Mesenteric fat pad (tissue), 1 donor: ENCODE results near the gene OPCML. TPM values are rescaled to one million over a fixed set of nuclear protein-coding genes. Genes with fewer than 3 reads are reported as not detected.

Experiments
- DNase-seq: peaks from one replicate; pipeline ENCODE4 v3.0.0-alpha.2; 2020; ENCODE audit warnings: low spot score
- total RNA-seq: library from RNA; stranded (reverse); fragmentation: NEBNext Ultra II Directional; extraction: Animal tissue kit (Norgen Biotek cat#: 25700); gene quantifications from one replicate; pipeline ENCODE4 v1.2.1, GENCODE V29; 2021
- donor health status: DM: yes; HTN: yes; CAD: no.

Gene OPCML
- total RNA-seq, 1 donor from 2014 or later: 0.39 TPM

- no peak for DNase-seq
Observed at GRCh38 chr11:132821014-132821413, 711.3 kb downstream of the OPCML start.

GRCh38 chr11:132818951-132819350, 713.4 kb downstream of the OPCML start:
- no peak for DNase-seq

- no peak for DNase-seq
Observed at GRCh38 chr11:132817387-132817786, 714.9 kb downstream of the OPCML start.

- DNase-seq: no peak
Observed at GRCh38 chr11:132814410-132814809, 717.9 kb downstream of the OPCML start.

GRCh38 chr11:132811649-132812048, 720.7 kb downstream of the OPCML start:
- DNase-seq: no peak

GRCh38 chr11:132809070-132809469, 723.2 kb downstream of the OPCML start:
- no peak for DNase-seq

- no peak for DNase-seq
Observed at GRCh38 chr11:132804258-132804657, 728.0 kb downstream of the OPCML start.

- DNase-seq: no peak
Observed at GRCh38 chr11:132803436-132803835, 728.9 kb downstream of the OPCML start.

GRCh38 chr11:132802947-132803346, 729.4 kb downstream of the OPCML start:
- DNase-seq: no peak

- DNase-seq: no peak
Observed at GRCh38 chr11:132793831-132794230, 738.5 kb downstream of the OPCML start.

GRCh38 chr11:132792341-132793140, 739.8 kb downstream of the OPCML start:
- no peak for DNase-seq

GRCh38 chr11:132790971-132791370, 741.3 kb downstream of the OPCML start:
- DNase-seq: no peak

- no peak for DNase-seq
Observed at GRCh38 chr11:132790466-132790865, 741.8 kb downstream of the OPCML start.

- DNase-seq: no peak
Observed at GRCh38 chr11:132788816-132789325, 743.4 kb downstream of the OPCML start.

- no peak for DNase-seq
Observed at GRCh38 chr11:132785878-132786277, 746.4 kb downstream of the OPCML start.

- DNase-seq: no peak
Observed at GRCh38 chr11:132784441-132784840, 747.9 kb downstream of the OPCML start.

- no peak for DNase-seq
Observed at GRCh38 chr11:132782102-132782501, 750.2 kb downstream of the OPCML start.

GRCh38 chr11:132780046-132780445, 752.3 kb downstream of the OPCML start:
- DNase-seq: no peak

GRCh38 chr11:132779497-132779896, 752.8 kb downstream of the OPCML start:
- no peak for DNase-seq

- no peak for DNase-seq
Observed at GRCh38 chr11:132777067-132777975, 755.0 kb downstream of the OPCML start.

GRCh38 chr11:132773751-132774150, 758.5 kb downstream of the OPCML start:
- no peak for DNase-seq
